Measurements from ENCODE around the gene NFE2L3. TPM values are rescaled to one million over a fixed set of nuclear protein-coding genes. Genes with fewer than 3 reads are reported as not detected.
A peak's percentile ranks its signal among the peaks of the same experiment; 100 is the strongest.

Gene NFE2L3
- total RNA-seq, 2 experiments from 2014 or later, result 21.5 to 22.6 TPM

DNA sequence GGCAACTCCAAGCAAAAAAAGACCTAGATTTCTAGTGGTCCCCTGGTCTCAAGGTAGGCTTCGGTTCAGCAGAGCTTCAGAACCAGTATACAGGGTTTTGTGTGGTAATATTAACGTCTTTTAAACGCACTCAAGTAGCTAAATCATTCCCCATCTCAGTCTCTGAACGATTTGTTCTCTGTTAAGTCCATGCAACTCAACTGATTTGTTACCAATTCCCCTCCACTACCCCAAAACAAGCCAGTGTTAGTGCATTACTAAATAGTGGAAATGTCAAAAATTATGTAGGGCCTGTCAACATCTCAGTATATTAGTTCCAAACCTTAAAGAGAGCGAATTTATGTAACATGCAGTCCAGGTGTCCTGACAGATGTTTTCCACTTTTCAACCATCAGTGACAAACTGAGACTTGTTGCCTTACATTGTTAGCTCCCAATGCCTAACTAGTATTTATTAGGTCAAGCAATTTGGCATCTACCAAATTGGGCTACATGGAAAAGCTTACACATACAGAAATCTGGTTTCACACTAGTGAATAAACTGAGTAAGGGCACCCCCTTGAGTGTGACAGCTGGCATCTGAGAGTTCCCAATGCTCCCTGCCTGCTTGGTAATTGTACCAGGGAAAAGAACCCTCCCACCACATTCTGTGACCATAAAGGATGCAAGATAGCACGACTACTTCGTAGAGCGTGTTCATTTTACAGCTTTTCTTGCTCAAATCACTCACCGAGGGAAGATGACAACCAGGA, 36.4 kb downstream of the NFE2L3 start:
- Mint-ChIP-seq H3K9me3 (no peaks in the 10 kb centered on the region), H3K27ac (peak overlapping the region; percentile 85), H3K27me3 (no peaks in the 10 kb centered on the region), H3K4me3 (peak overlapping the region; percentile 18), H3K36me3 (ENCODE audit: low read depth) (peaks cover 94% of the 10 kb centered on the region), H3K4me1 (ENCODE audit: low read depth) (peaks cover 95% of the 10 kb centered on the region)
- intact Hi-C loops (cut with micrococcal nuclease), result loop anchor here (5.0 to 10.0 kb wide), 2 partner anchors 96 to 294 kb away; no protein-coding TSS in a partner anchor
- ChIA-PET POLR2A (interaction anchor here (0.8 to 19.9 kb wide), 37 partner anchors 9 to 294 kb away, joined by 3 to 588 read pairs (median 5); partner anchors contain the start of genes CBX3, HNRNPA2B1 and NFE2L3), CTCF (interaction anchor here (0.6 to 3.8 kb wide), 14 partner anchors 9 to 296 kb away, joined by 3 to 31 read pairs (median 5); no protein-coding TSS in a partner anchor)
- ATAC-seq, result peak; percentile 14
- DNase-seq, result peak; percentile 45
- TF ChIP-seq, protein P1, sequence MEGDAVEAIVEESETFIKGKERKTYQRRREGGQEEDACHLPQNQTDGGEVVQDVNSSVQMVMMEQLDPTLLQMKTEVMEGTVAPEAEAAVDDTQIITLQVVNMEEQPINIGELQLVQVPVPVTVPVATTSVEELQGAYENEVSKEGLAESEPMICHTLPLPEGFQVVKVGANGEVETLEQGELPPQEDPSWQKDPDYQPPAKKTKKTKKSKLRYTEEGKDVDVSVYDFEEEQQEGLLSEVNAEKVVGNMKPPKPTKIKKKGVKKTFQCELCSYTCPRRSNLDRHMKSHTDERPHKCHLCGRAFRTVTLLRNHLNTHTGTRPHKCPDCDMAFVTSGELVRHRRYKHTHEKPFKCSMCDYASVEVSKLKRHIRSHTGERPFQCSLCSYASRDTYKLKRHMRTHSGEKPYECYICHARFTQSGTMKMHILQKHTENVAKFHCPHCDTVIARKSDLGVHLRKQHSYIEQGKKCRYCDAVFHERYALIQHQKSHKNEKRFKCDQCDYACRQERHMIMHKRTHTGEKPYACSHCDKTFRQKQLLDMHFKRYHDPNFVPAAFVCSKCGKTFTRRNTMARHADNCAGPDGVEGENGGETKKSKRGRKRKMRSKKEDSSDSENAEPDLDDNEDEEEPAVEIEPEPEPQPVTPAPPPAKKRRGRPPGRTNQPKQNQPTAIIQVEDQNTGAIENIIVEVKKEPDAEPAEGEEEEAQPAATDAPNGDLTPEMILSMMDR (IDR thresholded peaks at IDR 0.05), result no peak

GRCh38 chr7:26188957-26189541, 37.1 kb downstream of the NFE2L3 start:
- no peaks in the 10 kb centered on the region for H3K27me3 Mint-ChIP-seq
- DNase-seq, result no peak
- intact Hi-C loops (cut with micrococcal nuclease), result loop anchor here (5.0 to 10.0 kb wide), 2 partner anchors 97 to 294 kb away; no protein-coding TSS in a partner anchor
- peaks cover 97% of the 10 kb centered on the region for H3K4me1 Mint-ChIP-seq (ENCODE audit: low read depth)
- peaks cover 94% of the 10 kb centered on the region for H3K36me3 Mint-ChIP-seq (ENCODE audit: low read depth)
- POLR2A ChIA-PET, result interaction anchor here (0.6 to 19.9 kb wide), 30 partner anchors 10 to 295 kb away, joined by 3 to 588 read pairs (median 6); partner anchors contain the start of genes CBX3, HNRNPA2B1 and NFE2L3
- H3K9me3 Mint-ChIP-seq, result no peaks in the 10 kb centered on the region
- H3K27ac Mint-ChIP-seq, result peak overlapping the region; percentile 85
- CTCF ChIA-PET, result interaction anchor here (0.6 to 3.8 kb wide), 10 partner anchors 8 to 296 kb away, joined by 3 to 31 read pairs (median 6); no protein-coding TSS in a partner anchor
- no peak for ATAC-seq
- H3K4me3 Mint-ChIP-seq, result no peak overlapping the region
- TF ChIP-seq, protein P1 (IDR thresholded peaks at IDR 0.05), result no peak

DNA sequence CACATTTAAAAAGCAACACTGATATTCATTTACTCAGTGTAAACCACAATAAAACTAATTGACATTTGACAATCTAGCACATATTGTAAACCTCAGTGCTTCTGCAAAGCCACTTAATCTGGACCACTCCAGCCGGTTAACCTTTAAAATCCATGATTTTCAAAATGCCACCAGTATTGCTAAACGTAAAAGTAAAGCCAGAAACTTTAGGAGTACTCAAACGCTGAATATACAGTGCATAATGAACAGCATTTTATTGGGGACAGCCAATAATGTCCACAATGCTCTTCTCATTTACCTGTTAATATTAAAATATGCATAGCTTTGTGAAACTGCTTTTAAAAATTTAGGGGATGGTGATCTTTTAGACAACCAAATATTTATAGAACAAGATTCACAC, 37.7 kb downstream of the NFE2L3 start:
- Mint-ChIP-seq H3K4me1 (ENCODE audit: low read depth) (peaks cover 97% of the 10 kb centered on the region), H3K9me3 (no peaks in the 10 kb centered on the region), H3K27ac (peak overlapping the region; percentile 85), H3K27me3 (no peaks in the 10 kb centered on the region), H3K4me3 (no peak overlapping the region), H3K36me3 (ENCODE audit: low read depth) (peaks cover 94% of the 10 kb centered on the region)
- no peak for DNase-seq
- TF ChIP-seq, protein P1 (IDR thresholded peaks at IDR 0.05), result no peak
- intact Hi-C loops (cut with micrococcal nuclease), result loop anchor here (5.0 to 10.0 kb wide), 2 partner anchors 97 to 295 kb away; no protein-coding TSS in a partner anchor
- POLR2A ChIA-PET, result interaction anchor here (0.6 to 19.9 kb wide), 15 partner anchors 10 to 296 kb away, joined by 3 to 588 read pairs (median 23); partner anchors contain the start of genes CBX3, HNRNPA2B1 and NFE2L3
- CTCF ChIA-PET, result interaction anchor here (0.6 to 3.8 kb wide), 7 partner anchors 8 to 297 kb away, joined by 3 to 31 read pairs (median 7); no protein-coding TSS in a partner anchor
- ATAC-seq, result no peak

GRCh38 chr7:26190417-26190869, 38.4 kb downstream of the NFE2L3 start:
- CTCF ChIA-PET, result interaction anchor here (1.2 to 10.3 kb wide), 6 partner anchors 94 to 175 kb away, joined by 3 to 141 read pairs (median 9); no protein-coding TSS in a partner anchor
- intact Hi-C loops (cut with micrococcal nuclease), result no loop called here
- TF ChIP-seq, protein P1 (IDR thresholded peaks at IDR 0.05), result no peak

More at GRCh38 chr7:26190417-26190869, 38.4 kb downstream of the NFE2L3 start:
- POLR2A ChIA-PET, result interaction anchor here (0.7 to 19.9 kb wide), 11 partner anchors 3 to 101 kb away, joined by 3 to 588 read pairs (median 82); partner anchors contain the start of genes CBX3, HNRNPA2B1 and NFE2L3
- peak overlapping the region; percentile 31 for H3K4me3 Mint-ChIP-seq
- H3K4me1 Mint-ChIP-seq (ENCODE audit: low read depth), result peaks cover 94% of the 10 kb centered on the region
- no peak for DNase-seq
- H3K9me3 Mint-ChIP-seq, result no peaks in the 10 kb centered on the region
- peaks cover 92% of the 10 kb centered on the region for H3K36me3 Mint-ChIP-seq (ENCODE audit: low read depth)
- H3K27ac Mint-ChIP-seq, result peak overlapping the region; percentile 80
- ATAC-seq, result no peak
- no peaks in the 10 kb centered on the region for H3K27me3 Mint-ChIP-seq
